ENCODE results near the gene KANK3. TPM values are rescaled to one million over a fixed set of nuclear protein-coding genes. Genes with fewer than 3 reads are reported as not detected.

KANK3 gene
- total RNA-seq, 4 donors from 2014 or later = 3.6 to 65.7 (median 9.7) TPM

DNA sequence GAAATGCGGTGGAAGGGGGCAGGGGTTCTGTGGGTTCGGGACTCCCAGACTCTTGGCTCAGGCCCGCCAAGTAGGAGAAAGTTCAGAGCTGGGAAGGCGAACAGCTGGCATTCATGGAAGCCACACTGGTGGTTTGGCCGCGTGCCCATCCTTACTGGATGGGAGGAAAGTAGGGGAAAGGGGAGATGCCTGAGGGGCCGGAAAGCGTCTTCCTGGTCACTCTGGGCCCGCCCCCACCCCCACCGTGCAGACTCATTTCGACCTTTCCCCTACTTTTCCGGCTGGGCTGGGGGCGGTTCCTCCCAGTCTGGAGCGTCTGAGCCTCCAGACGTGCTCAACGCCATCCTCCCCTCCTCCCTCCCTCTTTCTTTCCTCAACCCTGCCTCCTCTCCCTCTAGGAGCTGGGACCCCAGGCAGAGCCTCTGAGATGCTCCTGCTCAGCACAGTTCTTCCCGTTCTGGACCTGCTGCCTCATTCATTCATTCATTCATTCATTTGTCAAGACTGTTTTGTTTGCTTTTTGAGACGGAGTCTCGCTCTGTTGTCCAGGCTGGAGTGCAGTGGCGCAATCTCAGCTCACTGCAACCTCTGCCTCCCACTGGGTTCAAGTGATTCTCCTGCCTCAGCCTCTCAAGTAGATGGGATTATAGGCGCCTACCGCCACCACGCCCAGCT is 24.4 kb upstream of the KANK3 start:
- TF ChIP-seq, protein P1, sequence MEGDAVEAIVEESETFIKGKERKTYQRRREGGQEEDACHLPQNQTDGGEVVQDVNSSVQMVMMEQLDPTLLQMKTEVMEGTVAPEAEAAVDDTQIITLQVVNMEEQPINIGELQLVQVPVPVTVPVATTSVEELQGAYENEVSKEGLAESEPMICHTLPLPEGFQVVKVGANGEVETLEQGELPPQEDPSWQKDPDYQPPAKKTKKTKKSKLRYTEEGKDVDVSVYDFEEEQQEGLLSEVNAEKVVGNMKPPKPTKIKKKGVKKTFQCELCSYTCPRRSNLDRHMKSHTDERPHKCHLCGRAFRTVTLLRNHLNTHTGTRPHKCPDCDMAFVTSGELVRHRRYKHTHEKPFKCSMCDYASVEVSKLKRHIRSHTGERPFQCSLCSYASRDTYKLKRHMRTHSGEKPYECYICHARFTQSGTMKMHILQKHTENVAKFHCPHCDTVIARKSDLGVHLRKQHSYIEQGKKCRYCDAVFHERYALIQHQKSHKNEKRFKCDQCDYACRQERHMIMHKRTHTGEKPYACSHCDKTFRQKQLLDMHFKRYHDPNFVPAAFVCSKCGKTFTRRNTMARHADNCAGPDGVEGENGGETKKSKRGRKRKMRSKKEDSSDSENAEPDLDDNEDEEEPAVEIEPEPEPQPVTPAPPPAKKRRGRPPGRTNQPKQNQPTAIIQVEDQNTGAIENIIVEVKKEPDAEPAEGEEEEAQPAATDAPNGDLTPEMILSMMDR (IDR thresholded peaks at IDR 0.05; ENCODE audit: low read depth) = no peak

DNA sequence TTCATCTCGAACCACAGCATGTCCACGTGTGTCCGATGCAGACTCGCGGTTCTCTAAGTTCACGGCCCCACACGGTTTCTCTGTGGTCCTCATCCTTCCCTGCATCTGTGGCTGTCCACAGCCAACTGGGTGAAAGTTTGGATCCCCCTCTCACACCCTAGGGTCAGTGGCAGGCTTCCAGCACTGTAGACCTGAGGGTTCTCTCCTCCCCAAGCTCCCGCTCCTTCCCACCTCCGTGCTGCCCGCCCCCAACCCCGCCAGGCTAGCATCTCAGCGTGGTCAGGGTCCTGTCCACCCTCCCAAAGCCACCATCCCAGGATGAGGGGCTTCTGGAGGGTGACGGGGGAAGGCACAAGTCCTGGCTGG is 23.9 kb upstream of the KANK3 start:
- TF ChIP-seq, protein P1 (IDR thresholded peaks at IDR 0.05; ENCODE audit: low read depth) = no peak

DNA sequence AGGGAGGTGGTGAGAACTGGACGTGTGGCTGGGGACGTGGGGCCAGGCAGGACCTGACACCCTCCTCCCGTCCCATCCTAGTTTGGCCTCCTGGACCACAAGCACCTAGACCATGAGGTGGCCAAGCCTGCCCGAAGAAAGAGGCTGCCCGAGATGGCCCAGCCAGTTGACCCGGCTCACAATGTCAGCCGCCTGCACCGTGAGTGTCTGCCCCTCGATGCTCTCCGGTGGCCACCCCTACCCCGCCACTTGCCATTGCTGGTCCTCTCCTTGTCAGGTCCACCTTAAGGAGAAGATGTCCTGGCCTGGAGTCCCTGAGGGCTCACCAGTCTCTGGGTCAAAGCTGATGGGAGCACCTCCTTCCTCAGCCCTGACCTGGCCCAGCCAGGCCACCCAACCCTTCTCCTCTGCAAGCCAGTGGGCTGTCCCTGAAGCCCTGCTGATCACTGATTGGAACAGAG is 23.1 kb upstream of the KANK3 start:
- TF ChIP-seq, protein P1 (IDR thresholded peaks at IDR 0.05; ENCODE audit: low read depth) = no peak

DNA sequence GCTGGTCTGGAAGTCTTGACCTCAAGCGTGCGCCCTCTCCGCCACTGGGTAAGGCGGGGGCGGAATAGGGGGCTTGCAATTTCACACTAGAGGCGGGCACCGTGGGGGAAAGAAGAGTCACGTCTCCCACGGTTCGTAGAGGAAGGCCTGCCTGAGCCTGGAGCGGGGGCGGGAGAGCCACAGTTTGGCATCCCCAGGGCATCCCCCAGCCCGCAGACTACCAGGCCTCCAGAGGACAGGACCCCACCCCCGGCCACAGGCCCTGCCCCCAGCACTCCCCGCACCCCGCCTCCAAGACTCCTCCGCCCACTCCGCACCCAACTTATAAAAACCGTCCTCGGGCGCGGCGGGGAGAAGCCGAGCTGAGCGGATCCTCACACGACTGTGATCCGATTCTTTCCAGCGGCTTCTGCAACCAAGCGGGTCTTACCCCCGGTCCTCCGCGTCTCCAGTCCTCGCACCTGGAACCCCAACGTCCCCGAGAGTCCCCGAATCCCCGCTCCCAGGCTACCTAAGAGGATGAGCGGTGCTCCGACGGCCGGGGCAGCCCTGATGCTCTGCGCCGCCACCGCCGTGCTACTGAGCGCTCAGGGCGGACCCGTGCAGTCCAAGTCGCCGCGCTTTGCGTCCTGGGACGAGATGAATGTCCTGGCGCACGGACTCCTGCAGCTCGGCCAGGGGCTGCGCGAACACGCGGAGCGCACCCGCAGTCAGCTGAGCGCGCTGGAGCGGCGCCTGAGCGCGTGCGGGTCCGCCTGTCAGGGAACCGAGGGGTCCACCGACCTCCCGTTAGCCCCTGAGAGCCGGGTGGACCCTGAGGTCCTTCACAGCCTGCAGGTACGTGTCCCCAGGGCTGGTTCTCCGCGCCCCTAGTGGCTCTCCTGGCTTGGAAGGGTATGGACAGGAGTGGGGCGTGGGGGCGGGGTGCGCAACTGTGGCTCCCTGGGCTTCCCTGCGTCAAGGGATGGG is 21.0 kb upstream of the KANK3 start, which contains the start of gene ANGPTL4:
TSS of gene ANGPTL4 (plus strand) at position 353 of the 969 bp plus-strand sequence. CDS start at position 520, 167 bp downstream.
- TF ChIP-seq, protein P1 (IDR thresholded peaks at IDR 0.05; ENCODE audit: low read depth) = no peak

DNA sequence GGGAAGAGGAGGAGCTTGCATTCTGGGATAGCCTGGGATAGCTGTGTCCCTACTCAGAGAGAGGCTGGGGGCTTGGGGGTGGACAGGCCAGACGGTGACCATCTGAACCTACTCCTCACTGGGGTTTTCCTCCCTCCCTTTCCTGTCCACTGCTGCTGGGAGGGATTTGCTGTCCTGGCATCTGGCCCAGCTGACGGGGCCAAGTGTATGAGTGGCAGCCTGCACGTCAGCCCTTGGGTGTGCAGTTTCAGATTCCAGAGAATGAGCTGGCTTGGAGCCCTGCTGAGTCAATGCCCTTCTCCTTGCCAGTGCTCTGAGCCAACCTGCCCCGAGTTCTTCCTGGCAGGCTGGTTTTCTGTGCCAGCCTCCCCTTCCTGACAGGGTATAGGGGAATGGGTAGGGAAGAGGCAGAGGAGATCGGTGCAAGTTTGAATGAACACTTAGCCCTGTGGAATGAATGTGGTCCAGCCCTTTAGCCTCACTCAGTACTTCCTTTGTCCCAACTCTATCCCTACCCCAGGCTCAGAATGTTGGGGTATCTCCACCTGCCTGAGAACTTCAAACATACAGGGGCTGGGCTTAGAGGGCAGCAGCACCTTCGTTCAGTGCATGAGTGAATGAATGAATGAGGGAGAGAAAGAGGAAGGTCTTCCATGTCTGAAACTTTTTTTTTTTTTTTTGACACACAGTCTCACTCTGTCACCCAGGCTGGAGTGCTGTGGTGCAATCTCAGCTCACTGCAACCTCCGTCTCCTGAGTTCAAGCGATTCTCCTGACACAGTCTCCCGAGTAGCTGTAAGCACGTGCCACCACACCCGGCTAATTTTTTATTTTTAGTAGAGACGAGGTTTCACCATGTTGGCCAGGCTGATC is 19.1 kb upstream of the KANK3 start:
- TF ChIP-seq, protein P1 (IDR thresholded peaks at IDR 0.05; ENCODE audit: low read depth) = no peak

DNA sequence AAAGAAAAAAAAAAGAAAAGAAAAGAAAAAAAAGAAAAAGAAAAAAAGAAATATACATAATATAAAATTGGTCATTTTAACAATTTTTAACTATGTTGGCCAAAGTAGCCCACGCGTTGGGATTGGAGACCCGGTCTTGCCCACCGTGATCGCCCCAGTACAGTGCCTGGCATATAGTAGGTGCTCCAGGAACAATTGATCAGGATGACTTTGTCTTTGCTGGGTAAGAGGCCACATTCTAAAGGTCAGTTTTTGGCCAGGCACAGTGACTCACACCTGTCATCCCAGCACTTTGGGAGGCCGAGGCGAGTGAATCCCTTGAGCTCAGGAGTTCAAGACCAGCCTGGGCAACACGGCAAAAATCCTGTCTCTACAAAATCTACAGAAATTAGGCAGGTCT is 17.1 kb upstream of the KANK3 start:
- TF ChIP-seq, protein P1 (IDR thresholded peaks at IDR 0.05; ENCODE audit: low read depth) = no peak
